ENCODE results near the gene STX1B.
A peak's percentile ranks its signal among the peaks of the same experiment; 100 is the strongest.

STX1B gene

DNA sequence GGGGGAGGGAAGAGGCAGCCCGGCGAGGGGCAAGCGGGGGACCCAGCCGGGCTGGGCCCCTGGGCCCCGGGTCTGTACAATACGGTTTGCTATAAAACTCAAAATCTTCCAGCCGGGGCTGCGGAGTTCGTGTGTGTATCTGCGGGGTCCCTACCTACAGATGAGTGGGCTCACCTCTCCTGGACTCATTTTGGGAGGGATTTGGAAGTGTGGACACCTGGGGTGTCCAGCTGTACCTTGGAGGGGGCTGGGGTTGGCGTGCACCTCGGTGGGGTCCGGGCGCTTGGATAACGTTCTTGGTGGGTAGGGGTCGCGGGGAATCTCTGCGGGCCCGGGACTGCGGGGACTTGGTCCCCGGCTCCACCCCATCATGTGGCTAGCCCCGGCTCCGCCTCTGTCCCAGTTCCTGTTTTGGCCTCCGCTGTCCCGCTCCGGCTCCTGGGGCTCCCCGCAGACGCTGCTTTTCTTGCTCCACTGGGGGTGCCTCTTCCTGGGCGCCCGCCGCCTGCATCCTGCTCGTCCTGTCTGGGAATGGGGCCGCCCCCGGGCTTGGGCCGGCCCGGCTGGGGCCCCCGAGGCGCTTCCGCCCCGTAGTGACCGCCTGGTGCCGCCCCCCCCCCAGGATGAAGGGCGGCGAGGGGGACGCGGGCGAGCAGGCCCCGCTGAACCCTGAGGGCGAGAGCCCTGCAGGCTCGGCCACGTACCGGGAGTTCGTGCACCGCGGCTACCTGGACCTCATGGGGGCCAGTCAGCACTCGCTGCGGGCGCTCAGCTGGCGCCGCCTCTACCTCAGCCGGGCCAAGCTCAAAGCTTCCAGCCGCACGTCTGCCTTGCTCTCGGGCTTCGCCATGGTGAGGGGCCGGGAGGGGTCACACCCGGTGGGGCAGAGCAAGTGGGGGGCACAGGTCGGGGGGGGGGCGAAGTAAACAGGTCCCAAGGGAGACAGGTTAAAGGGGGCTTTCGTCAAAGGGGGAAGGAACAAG lies 61.5 kb downstream of the STX1B start, which contains the start of gene ORAI3:
Gene ORAI3 (plus strand): TSS at position 402 of the 983 bp plus-strand sequence. CDS start 222 bp downstream, at position 624.
- no peak for TF ChIP-seq CTCF (IDR thresholded peaks at IDR 0.05; ENCODE audit: low read depth, low read length)
- H3K4me3 ChIP-seq (ENCODE audit: low read depth, low read length): peak within 1 kb of the TSS; percentile 79

DNA sequence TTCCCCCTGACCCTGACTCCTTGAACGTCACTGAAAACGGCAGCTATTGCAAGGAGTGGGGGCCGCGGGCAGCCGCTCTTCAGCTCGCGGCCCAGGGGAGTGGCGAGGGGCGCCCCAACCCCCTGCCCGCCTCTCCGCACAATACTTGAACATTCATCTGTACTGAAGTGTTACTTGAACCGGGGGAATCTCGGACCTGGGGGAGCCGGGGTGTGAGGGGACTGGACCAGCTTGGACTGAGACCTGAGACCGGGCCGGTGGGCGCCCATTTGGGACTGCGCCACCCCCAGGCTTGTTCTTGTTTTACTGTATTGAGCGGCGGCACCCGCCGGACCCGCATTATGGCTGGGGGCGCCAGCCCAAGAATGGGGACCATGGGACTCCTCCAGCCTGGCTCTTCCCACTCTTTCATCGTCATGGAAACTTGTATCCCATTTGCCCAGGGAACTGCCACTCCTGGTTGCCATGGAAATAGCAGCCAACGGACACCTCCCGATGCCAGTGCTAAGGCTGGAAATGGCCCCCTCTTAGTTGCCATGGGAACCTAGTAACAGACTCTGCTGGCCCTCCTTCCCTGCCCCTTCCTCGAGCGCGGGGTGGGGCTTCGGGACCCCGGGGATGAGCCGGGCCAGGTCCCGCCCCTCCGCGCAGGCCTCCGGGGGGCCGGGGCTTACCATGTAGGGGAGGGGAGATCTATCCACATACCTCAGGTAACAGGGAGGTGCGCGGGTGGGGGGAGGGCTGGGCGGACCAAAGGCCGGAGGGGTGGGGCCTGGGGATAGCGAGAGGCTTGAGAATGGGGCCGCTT lies 62.4 kb downstream of the STX1B start:
- H3K4me3 ChIP-seq (ENCODE audit: low read depth, low read length): peak overlapping the region; percentile 79
- TF ChIP-seq CTCF (IDR thresholded peaks at IDR 0.05; ENCODE audit: low read depth, low read length): no peak

GRCh38 chr16:30947541-30947858 lies 62.9 kb downstream of the STX1B start:
- H3K4me3 ChIP-seq (ENCODE audit: low read depth, low read length): no peak overlapping the region
- TF ChIP-seq CTCF (IDR thresholded peaks at IDR 0.05; ENCODE audit: low read depth, low read length): no peak

DNA sequence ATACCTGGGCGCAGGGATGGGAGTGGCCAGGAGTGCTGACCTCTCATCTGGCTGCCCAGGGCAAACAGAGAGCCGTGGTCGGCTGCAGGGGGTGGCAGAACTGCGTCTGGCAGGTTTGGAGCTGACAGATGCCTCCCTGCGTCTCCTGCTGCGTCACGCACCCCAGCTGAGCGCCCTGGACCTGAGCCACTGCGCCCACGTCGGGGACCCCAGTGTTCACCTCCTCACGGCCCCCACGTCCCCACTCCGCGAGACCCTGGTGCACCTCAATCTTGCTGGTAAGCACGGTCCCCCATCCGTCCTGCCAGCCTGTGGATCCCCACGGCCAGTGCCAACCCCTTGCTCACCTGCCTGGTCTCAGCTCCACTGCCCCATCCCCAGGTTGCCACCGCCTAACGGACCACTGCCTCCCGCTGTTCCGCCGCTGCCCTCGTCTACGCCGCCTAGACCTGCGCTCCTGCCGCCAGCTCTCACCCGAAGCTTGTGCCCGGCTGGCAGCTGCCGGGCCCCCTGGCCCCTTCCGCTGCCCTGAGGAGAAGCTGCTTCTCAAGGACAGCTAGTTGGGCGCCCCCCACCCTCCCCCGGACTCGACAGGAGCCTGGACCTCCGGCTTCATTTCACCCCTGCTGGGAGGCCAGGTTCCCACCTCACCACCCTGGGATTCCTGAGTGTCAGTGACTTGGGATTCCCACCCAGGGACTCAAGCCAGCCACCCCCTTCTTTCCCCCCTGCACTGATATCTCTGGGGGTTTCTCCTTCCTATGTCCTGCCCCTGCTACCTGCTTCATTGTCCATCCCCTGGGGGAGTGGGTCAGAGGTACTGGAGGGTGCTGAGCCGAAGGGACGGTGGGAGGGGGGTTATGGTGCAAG lies 63.5 kb downstream of the STX1B start:
- TF ChIP-seq CTCF (IDR thresholded peaks at IDR 0.05; ENCODE audit: low read depth, low read length): no peak
- H3K4me3 ChIP-seq (ENCODE audit: low read depth, low read length): no peak overlapping the region

DNA sequence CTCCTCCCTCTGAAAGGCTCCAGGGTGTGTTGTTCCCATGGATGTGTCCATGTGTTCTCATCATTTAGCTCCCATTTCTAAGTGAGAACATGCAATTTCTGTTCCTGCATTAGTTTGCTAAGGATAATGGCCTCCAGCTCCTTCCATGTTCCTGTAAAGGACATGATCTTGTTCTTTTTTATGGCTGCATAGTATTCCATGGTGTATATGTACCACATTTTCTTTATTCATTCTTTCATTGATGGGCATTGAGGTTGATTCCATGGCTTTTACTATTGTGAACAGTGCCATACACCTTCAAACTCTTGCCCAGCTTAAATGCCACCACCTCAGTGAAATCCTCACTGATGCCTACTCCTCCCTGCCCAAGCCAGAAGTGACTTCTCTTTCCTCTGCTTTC lies 66.1 kb downstream of the STX1B start:
- TF ChIP-seq CTCF (IDR thresholded peaks at IDR 0.05; ENCODE audit: low read depth, low read length): no peak
- no peak overlapping the region for H3K4me3 ChIP-seq (ENCODE audit: low read depth, low read length)

- no peak overlapping the region for H3K4me3 ChIP-seq (ENCODE audit: low read depth, low read length)
- TF ChIP-seq CTCF (IDR thresholded peaks at IDR 0.05; ENCODE audit: low read depth, low read length): no peak
Observed at GRCh38 chr16:30942426-30942806, 68.0 kb downstream of the STX1B start.

Measured in WI38 (cell line).